Lower leg skin (tissue), 4 donors: ENCODE measurements around the gene LCORL. TPM values are rescaled to one million over a fixed set of nuclear protein-coding genes. Genes with fewer than 3 reads are reported as not detected.

Experiments
- DNase-seq, 2 donors: peaks; one replicate each; pipeline ENCODE4 v3.0.0-alpha.2; 2019; ENCODE audit warnings: low spot score in 2 of 2
- H3K4me3 ChIP-seq: fragments of 200-600 bp; sonication (generic); 2 replicates; pipeline ENCODE4 v1.5.1; 2017; ENCODE audit warnings: mild to moderate bottlenecking, low read depth; ENCODE audit not compliant: poor library complexity, severe bottlenecking
- CTCF ChIP-seq, 3 donors: fragments of 450-650 bp; IDR thresholded peaks; one replicate each; pipeline ENCODE4 v1.5.1; 2016; ENCODE audit warnings: antibody characterized with exemption in 3 of 3, mild to moderate bottlenecking in 3 of 3, moderate library complexity in 2 of 3
- POLR2A ChIP-seq, 2 donors: fragments of 450-650 bp; IDR thresholded peaks; one replicate each; pipeline ENCODE4 v1.6.1; 2016 to 2017; ENCODE audit warnings: antibody characterized with exemption in 2 of 2, mild to moderate bottlenecking in 1 of 2, moderate library complexity in 1 of 2
- WGBS, 2 donors: methylation state at CpG; one replicate each; pipeline ENCODE4 v1.1.5; 2018; 5-methylcytosine and 5-hydroxymethylcytosine counted together
- intact Hi-C: fragments of 100-400 bp; cut with DNase I; formaldehyde crosslinking; loops from one replicate; pipeline ENCODE4 v1.15.0; 2023; ENCODE audit warnings: low total_unique reads
- total RNA-seq, 4 donors: library from RNA; depleted of rRNA; stranded (reverse); fragments of >200 nt; gene quantifications; one replicate each; pipeline ENCODE4 v1.1.0, GENCODE V29; 2016

Gene LCORL
- total RNA-seq, 4 donors from 2014 or later, result 12.2 to 58.9 (median 27.0) TPM

- no peak overlapping the region for H3K4me3 ChIP-seq
- TF ChIP-seq POLR2A (IDR thresholded peaks at IDR 0.05) (no peak), CTCF (IDR thresholded peaks at IDR 0.05) (no peak)
- intact Hi-C loops, result no loop called here
- DNase-seq, result no peak
- 92 to 94% methylated on average over 7 of the region's 7 CpGs for WGBS, 2 donors
Observed at GRCh38 chr4:17964576-17964975, 57.0 kb downstream of the LCORL start.

GRCh38 chr4:17962171-17962570, 59.4 kb downstream of the LCORL start:
- 98 to 99% methylated on average over 2 of the region's 2 CpGs for WGBS, 2 donors
- intact Hi-C loops, result no loop called here
- H3K4me3 ChIP-seq, result no peak overlapping the region
- TF ChIP-seq POLR2A (IDR thresholded peaks at IDR 0.05), result no peak
- no peak for DNase-seq

- no peak for DNase-seq
- intact Hi-C loops, result no loop called here
- no peak overlapping the region for H3K4me3 ChIP-seq
- TF ChIP-seq POLR2A (IDR thresholded peaks at IDR 0.05) (no peak), CTCF (IDR thresholded peaks at IDR 0.05) (no peak)
Observed at GRCh38 chr4:17961249-17961648, 60.3 kb downstream of the LCORL start.

- TF ChIP-seq POLR2A (IDR thresholded peaks at IDR 0.05), result no peak
- TF ChIP-seq CTCF (IDR thresholded peaks at IDR 0.05), result no peak
- no peak overlapping the region for H3K4me3 ChIP-seq
- 80% methylated on average over 3 of the region's 3 CpGs for WGBS, 2 donors
- intact Hi-C loops, result no loop called here
- no peak for DNase-seq
Observed at GRCh38 chr4:17958181-17958580, 63.4 kb downstream of the LCORL start.

- intact Hi-C loops, result no loop called here
- 80 to 92% methylated on average over 1 of the region's 1 CpG for WGBS, 2 donors
Observed at GRCh38 chr4:17957688-17958087, 63.9 kb downstream of the LCORL start.

GRCh38 chr4:17956245-17956644, 65.3 kb downstream of the LCORL start:
- no peak for DNase-seq
- TF ChIP-seq CTCF (IDR thresholded peaks at IDR 0.05), result no peak
- TF ChIP-seq POLR2A (IDR thresholded peaks at IDR 0.05), result no peak
- 96 to 97% methylated on average over 4 of the region's 4 CpGs for whole genome bisulfite sequencing, 2 donors
- intact Hi-C loops, result no loop called here
- H3K4me3 ChIP-seq, result no peak overlapping the region

More at GRCh38 chr4:17957688-17958087, 63.9 kb downstream of the LCORL start:
- no peak for DNase-seq
- no peak overlapping the region for H3K4me3 ChIP-seq
- TF ChIP-seq CTCF (IDR thresholded peaks at IDR 0.05), result no peak
- no peak for TF ChIP-seq POLR2A (IDR thresholded peaks at IDR 0.05)
